Panc1 (cell line): ENCODE measurements around the gene TMEM108. TPM values are rescaled to one million over a fixed set of nuclear protein-coding genes. Genes with fewer than 3 reads are reported as not detected.

Source experiments
- ATAC-seq: fragments of 200-7000 bp; cut with Tn5 transposase; 2 replicates; pipeline ENCODE4 v1.9.1; 2020; ENCODE audit warnings: mild to moderate bottlenecking, moderate library complexity
- BruUV-seq: library from RNA; stranded (reverse); fragments of 400-500 nt; replicated peaks from 2 replicates; lab custom pipeline; 2021; lab: Mats Ljungman, UMichigan
- CTCF ChIA-PET: fragments of 300-600 bp; sonication (Branson Sonifier 250); formaldehyde crosslinking; loops from one replicate; lab custom pipeline; 2022; ENCODE audit warnings: antibody characterized with exemption; lab: Charles Lee
- POLR2A ChIA-PET: fragments of 300-600 bp; sonication (Branson Sonifier 250); formaldehyde crosslinking; loops from one replicate; lab custom pipeline; 2022; ENCODE audit warnings: antibody characterized with exemption; lab: Charles Lee
- DNase-seq: peaks from one replicate; pipeline ENCODE4 v3.0.0-alpha.2; 2010; ENCODE audit warnings: low read depth, low spot score
- H3K27ac ChIP-seq: 2 replicates; pipeline ENCODE4 v1.5.1; 2011; ENCODE audit warnings: mild to moderate bottlenecking, low read length, inconsistent platforms
- H3K27me3 ChIP-seq: fragments of 200-500 bp; sonication (Bioruptor generic); 2 replicates; pipeline ENCODE4 v1.6.0; 2014; ENCODE audit warnings: low read length, inconsistent platforms; ENCODE audit not compliant: control insufficient read depth, insufficient read depth
- H3K36me3 ChIP-seq: fragments of 200-500 bp; sonication (Bioruptor generic); 2 replicates; pipeline ENCODE4 v1.5.1; 2014; ENCODE audit warnings: inconsistent platforms, mild to moderate bottlenecking, low read length, moderate library complexity; ENCODE audit not compliant: control insufficient read depth, insufficient read depth
- H3K4me1 ChIP-seq: 2 replicates; pipeline ENCODE4 v1.5.1; 2011; ENCODE audit warnings: inconsistent platforms, mild to moderate bottlenecking, low read length, moderate library complexity; ENCODE audit not compliant: control insufficient read depth, insufficient read depth
- H3K4me3 ChIP-seq, 2 experiments: 2 replicates each; pipeline ENCODE4 v1.5.1; 2011 to 2012; ENCODE audit warnings: low read depth in 2 of 2, low read length in 2 of 2, mild to moderate bottlenecking in 2 of 2, inconsistent platforms in 1 of 2, moderate library complexity in 1 of 2
- H3K9me3 ChIP-seq: fragments of 200-500 bp; sonication (Bioruptor generic); 2 replicates; pipeline ENCODE4 v1.5.1; 2014; ENCODE audit warnings: low read depth, mild to moderate bottlenecking, inconsistent platforms, low read length, moderate library complexity; ENCODE audit not compliant: control insufficient read depth, insufficient read depth
- POLR2AphosphoS5 ChIP-seq: IDR thresholded peaks from 2 replicates; pipeline ENCODE4 v1.6.1; 2012; ENCODE audit warnings: mild to moderate bottlenecking, low read depth, low read length, moderate library complexity
- SIN3A ChIP-seq: IDR thresholded peaks from 2 replicates; pipeline ENCODE4 v1.6.1; 2012; ENCODE audit warnings: low read depth, mild to moderate bottlenecking, low read length, moderate library complexity, borderline replicate concordance; ENCODE audit not compliant: insufficient read depth
- TCF7L2 ChIP-seq: IDR thresholded peaks from 2 replicates; pipeline ENCODE4 v1.6.1; 2011; ENCODE audit warnings: mild to moderate bottlenecking, low read depth, low read length, inconsistent platforms
- in situ Hi-C: cut with HindIII; loops from 2 replicates; pipeline ENCODE4 v1.10.0; 2016; ENCODE audit warnings: low sequenced_read_pairs, low pct_unique_long_range_greater_than_20kb
- intact Hi-C: fragments of 100-400 bp; cut with micrococcal nuclease; formaldehyde crosslinking; loops from one replicate; pipeline ENCODE4 v1.10.0; 2022; ENCODE audit not compliant: unreplicated experiment
- total RNA-seq: library from RNA; stranded (reverse); gene quantifications from one replicate; pipeline ENCODE4 v1.2.1, GENCODE V29; 2021; ENCODE audit not compliant: unreplicated experiment
- TF ChIP-seq, protein P1 (sequence below): fragments of 450-650 bp; IDR thresholded peaks from 2 replicates; pipeline ENCODE4 v1.5.1; 2017; ENCODE audit warnings: mild to moderate bottlenecking
- TF ChIP-seq, protein P2 (sequence below), 2 experiments: IDR thresholded peaks; 2 replicates each; pipeline ENCODE4 v1.6.1; 2011 to 2012; ENCODE audit warnings: low read depth in 2 of 2, control low read depth in 1 of 2, low read length in 1 of 2, mild to moderate bottlenecking in 1 of 2, moderate library complexity in 1 of 2; ENCODE audit not compliant: insufficient read depth in 1 of 2

The TMEM108 gene
- total RNA-seq, 1 experiment from 2014 or later: 0.41 TPM

DNA sequence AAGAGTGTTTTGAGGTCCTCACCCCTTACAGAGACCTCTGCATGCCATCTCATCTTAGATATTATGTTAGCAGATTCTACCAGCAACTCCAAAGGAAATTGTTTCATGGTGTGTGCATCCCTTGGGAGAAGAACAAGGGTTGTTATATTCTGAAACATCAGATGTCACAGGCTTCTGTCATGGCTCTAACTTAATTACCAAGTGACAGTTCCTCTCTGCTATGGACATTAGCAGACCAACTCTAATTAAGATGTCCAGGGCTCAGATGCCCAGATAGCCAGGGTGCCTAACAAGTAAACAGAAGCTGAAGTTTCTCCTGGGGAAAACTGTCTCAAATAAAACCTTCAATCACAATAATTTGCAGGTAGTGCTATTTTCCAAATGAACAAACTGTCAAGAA, 208.6 kb downstream of the TMEM108 start:
- POLR2A ChIA-PET: no interaction called here
- intact Hi-C loops (no loop called here), in situ Hi-C loops (no loop called here)
- peaks cover 6% of the 10 kb centered on the region; the same call in 1 of the 2 replicates for H3K27me3 ChIP-seq
- H3K9me3 ChIP-seq: no peaks in the 10 kb centered on the region
- H3K4me3 ChIP-seq: no peak overlapping the region
- no peak overlapping the region for H3K27ac ChIP-seq
- H3K4me1 ChIP-seq: no peaks in the 10 kb centered on the region
- no peak for ATAC-seq
- no peak for DNase-seq
- TF ChIP-seq TCF7L2 (no peak), POLR2AphosphoS5 (no peak), SIN3A (no peak)
- TF ChIP-seq, protein P1, sequence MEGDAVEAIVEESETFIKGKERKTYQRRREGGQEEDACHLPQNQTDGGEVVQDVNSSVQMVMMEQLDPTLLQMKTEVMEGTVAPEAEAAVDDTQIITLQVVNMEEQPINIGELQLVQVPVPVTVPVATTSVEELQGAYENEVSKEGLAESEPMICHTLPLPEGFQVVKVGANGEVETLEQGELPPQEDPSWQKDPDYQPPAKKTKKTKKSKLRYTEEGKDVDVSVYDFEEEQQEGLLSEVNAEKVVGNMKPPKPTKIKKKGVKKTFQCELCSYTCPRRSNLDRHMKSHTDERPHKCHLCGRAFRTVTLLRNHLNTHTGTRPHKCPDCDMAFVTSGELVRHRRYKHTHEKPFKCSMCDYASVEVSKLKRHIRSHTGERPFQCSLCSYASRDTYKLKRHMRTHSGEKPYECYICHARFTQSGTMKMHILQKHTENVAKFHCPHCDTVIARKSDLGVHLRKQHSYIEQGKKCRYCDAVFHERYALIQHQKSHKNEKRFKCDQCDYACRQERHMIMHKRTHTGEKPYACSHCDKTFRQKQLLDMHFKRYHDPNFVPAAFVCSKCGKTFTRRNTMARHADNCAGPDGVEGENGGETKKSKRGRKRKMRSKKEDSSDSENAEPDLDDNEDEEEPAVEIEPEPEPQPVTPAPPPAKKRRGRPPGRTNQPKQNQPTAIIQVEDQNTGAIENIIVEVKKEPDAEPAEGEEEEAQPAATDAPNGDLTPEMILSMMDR: no peak
- TF ChIP-seq, protein P2, sequence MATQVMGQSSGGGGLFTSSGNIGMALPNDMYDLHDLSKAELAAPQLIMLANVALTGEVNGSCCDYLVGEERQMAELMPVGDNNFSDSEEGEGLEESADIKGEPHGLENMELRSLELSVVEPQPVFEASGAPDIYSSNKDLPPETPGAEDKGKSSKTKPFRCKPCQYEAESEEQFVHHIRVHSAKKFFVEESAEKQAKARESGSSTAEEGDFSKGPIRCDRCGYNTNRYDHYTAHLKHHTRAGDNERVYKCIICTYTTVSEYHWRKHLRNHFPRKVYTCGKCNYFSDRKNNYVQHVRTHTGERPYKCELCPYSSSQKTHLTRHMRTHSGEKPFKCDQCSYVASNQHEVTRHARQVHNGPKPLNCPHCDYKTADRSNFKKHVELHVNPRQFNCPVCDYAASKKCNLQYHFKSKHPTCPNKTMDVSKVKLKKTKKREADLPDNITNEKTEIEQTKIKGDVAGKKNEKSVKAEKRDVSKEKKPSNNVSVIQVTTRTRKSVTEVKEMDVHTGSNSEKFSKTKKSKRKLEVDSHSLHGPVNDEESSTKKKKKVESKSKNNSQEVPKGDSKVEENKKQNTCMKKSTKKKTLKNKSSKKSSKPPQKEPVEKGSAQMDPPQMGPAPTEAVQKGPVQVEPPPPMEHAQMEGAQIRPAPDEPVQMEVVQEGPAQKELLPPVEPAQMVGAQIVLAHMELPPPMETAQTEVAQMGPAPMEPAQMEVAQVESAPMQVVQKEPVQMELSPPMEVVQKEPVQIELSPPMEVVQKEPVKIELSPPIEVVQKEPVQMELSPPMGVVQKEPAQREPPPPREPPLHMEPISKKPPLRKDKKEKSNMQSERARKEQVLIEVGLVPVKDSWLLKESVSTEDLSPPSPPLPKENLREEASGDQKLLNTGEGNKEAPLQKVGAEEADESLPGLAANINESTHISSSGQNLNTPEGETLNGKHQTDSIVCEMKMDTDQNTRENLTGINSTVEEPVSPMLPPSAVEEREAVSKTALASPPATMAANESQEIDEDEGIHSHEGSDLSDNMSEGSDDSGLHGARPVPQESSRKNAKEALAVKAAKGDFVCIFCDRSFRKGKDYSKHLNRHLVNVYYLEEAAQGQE (IDR thresholded peaks at IDR 0.05; ENCODE audit: insufficient read depth in 1 of 2, low read depth in 2 of 2, low read length in 1 of 2): no peak
- no peaks in the 10 kb centered on the region for H3K36me3 ChIP-seq
- CTCF ChIA-PET: no interaction called here
- BruUV-seq: no TSS peak

DNA sequence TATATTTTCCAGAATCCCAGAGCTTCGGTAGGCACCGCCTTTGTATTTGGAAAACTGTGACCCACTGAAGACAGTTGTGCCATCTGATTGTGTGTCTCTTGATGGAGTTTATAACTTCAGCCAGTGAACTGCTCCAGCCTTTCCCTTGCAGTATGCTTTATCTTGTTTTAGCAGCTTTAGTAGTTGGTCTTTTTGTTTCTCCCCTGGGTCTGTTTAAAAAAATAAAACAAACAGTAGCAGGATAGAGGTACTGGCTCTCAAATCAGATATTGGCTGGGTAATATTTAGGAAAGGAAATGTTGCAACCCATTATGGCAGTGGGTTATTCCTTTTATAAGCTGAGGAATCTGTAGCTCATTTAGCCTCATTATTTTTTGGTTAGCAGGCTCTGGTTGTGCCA, 210.2 kb downstream of the TMEM108 start:
- TF ChIP-seq POLR2AphosphoS5 (no peak), SIN3A (no peak), TCF7L2 (no peak)
- TF ChIP-seq, protein P2 (IDR thresholded peaks at IDR 0.05; ENCODE audit: insufficient read depth in 1 of 2, low read depth in 2 of 2, low read length in 1 of 2): no peak
- TF ChIP-seq, protein P1: no peak

More for the DNA sequence above, 210.2 kb downstream of the TMEM108 start:
- ChIA-PET CTCF (no interaction called here), POLR2A (interaction anchor here (0.6 kb wide), 1 partner anchor 55 kb away, joined by 3 read pairs; no protein-coding TSS in a partner anchor)
- Histone ChIP-seq H3K27me3 (peaks cover 6% of the 10 kb centered on the region; the same call in 1 of the 2 replicates), H3K27ac (no peak overlapping the region), H3K4me3 (no peak overlapping the region), H3K36me3 (no peaks in the 10 kb centered on the region), H3K9me3 (no peaks in the 10 kb centered on the region), H3K4me1 (no peaks in the 10 kb centered on the region)
- no peak for ATAC-seq
- intact Hi-C loops: no loop called here
- BruUV-seq: no TSS peak
- in situ Hi-C loops: no loop called here
- no peak for DNase-seq
